ENCODE results near the gene OBSL1. TPM values are rescaled to one million over a fixed set of nuclear protein-coding genes. Genes with fewer than 3 reads are reported as not detected.
A peak's percentile ranks its signal among the peaks of the same experiment; 100 is the strongest.

OBSL1 gene
- total RNA-seq, 3 donors from 2014 or later, result 69.2 to 91.9 (median 73.1) TPM

DNA sequence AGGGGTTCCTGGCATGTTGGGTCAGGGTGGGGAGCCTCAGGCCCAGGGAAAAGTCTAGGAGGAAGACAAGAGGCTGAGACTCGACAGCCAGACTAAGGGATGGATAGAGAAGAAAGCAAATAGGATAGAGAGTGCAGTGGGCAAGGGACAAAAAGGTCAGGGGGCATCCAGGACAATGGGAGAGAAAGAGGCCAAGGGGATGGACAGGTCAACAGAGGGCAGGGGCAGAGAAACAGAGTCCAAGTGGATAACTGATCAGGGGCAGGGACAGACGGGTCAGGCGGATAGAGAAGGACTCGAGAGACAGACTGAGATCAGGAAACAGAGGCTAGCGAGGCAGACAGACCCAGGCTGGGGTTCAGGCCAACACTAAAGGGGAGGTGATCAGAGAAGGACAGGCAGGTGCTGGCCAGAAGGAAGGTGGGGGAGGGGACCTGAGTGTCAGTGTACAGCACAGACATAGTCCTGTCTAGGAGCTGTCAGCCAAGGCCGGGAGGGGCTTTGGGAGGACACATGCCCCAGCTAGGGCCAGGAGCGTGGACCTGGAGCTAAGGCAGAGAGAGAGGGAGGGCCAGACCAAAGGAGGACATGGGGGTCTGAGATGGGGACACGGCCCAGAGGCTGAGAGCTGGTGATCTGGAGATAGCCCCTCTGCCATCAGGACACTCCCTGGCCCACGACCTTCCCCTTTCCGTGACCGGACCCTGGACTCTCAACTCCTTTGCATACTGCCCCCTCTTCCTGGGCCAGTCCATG is 44.8 kb downstream of the OBSL1 start:
- no peak for TF ChIP-seq POLR2AphosphoS5 (IDR thresholded peaks at IDR 0.05)
- TF ChIP-seq, protein P1, sequence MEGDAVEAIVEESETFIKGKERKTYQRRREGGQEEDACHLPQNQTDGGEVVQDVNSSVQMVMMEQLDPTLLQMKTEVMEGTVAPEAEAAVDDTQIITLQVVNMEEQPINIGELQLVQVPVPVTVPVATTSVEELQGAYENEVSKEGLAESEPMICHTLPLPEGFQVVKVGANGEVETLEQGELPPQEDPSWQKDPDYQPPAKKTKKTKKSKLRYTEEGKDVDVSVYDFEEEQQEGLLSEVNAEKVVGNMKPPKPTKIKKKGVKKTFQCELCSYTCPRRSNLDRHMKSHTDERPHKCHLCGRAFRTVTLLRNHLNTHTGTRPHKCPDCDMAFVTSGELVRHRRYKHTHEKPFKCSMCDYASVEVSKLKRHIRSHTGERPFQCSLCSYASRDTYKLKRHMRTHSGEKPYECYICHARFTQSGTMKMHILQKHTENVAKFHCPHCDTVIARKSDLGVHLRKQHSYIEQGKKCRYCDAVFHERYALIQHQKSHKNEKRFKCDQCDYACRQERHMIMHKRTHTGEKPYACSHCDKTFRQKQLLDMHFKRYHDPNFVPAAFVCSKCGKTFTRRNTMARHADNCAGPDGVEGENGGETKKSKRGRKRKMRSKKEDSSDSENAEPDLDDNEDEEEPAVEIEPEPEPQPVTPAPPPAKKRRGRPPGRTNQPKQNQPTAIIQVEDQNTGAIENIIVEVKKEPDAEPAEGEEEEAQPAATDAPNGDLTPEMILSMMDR (IDR thresholded peaks at IDR 0.05), result no peak
- TF ChIP-seq POLR2A (IDR thresholded peaks at IDR 0.05), result no peak
- Histone ChIP-seq H3K36me3 (no peaks in the 10 kb centered on the region), H3K27me3 (peaks cover 2 to 67% of the 10 kb centered on the region in 2 donors), H3K27ac (no peak overlapping the region), H3K4me3 (no peak overlapping the region), H3K4me1 (peaks cover 0 to 8% of the 10 kb centered on the region in 2 donors), H3K9me3 (no peaks in the 10 kb centered on the region)
- no peak for DNase-seq (ENCODE audit: low spot score in 2 of 2)
- intact Hi-C loops (cut with DNase I; ENCODE audit: low total_unique reads), result loop anchor here (10.0 kb wide), 2 partner anchors 52 to 122 kb away; no protein-coding TSS in a partner anchor

DNA sequence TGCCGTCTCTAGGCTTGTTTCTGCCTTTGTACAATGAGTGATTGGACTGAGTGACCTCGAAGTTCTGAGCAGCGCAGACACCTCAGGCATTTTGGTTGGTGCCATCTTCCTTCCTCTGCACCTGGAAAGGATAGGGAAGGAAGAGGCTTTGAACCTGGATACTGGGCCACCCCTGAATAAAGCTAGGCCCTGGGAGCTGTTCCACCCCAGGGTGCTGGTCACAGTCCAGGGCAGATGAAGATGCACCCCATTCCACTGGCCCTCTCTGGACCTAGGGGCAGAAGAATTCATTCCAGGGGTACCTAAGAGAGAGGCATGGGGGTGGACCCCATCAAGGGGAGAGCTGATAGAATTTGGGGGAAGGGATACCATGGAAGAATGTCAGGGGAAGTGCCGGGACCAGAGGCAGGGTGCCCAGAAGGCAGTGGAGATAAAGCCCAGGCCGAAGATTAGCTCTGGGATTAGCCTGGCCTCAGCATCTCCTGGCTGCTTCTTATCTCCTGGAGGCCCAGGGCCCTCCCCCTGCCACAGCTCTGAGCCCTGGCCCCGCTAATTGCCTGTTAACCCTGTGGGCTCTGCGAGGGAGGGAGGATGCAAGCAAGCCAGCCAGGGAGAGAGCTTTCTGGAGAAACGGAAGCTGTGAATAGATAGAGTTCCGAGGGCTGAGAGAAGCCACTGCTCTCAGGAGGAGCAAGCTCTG is 45.7 kb downstream of the OBSL1 start:
- no peak for DNase-seq (ENCODE audit: low spot score in 2 of 2)
- Histone ChIP-seq H3K4me1 (peaks cover 0 to 8% of the 10 kb centered on the region in 2 donors), H3K27ac (no peak overlapping the region), H3K9me3 (no peaks in the 10 kb centered on the region), H3K36me3 (no peaks in the 10 kb centered on the region), H3K4me3 (no peak overlapping the region), H3K27me3 (peaks cover 2 to 64% of the 10 kb centered on the region in 2 donors)
- TF ChIP-seq POLR2A (IDR thresholded peaks at IDR 0.05), result no peak
- TF ChIP-seq, protein P1 (IDR thresholded peaks at IDR 0.05), result no peak
- no peak for TF ChIP-seq POLR2AphosphoS5 (IDR thresholded peaks at IDR 0.05)
- intact Hi-C loops (cut with DNase I; ENCODE audit: low total_unique reads), result loop anchor here (10.0 kb wide), 2 partner anchors 51 to 121 kb away; no protein-coding TSS in a partner anchor

DNA sequence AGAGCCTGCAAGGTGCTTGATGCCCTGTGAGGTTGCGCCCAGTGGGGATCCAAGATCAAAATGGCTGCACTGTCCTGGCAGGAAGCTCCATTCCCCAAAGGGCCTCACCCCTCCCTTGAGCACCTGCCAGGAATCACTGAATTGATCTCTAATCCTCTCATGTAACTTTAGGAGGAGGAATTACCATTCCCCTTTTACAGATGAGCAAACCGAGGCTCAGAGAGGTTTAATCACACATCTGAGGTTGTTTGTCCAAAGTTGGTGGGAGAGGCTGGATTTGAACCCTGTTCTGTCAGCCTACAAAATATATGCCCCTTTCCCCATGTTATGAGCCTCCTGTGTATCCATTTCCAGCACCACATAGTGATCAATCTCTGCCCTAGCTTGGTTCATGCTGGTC is 46.5 kb downstream of the OBSL1 start:
- Histone ChIP-seq H3K36me3 (no peaks in the 10 kb centered on the region), H3K27me3 (peaks cover 2 to 59% of the 10 kb centered on the region in 2 donors), H3K4me3 (no peak overlapping the region), H3K27ac (no peak overlapping the region), H3K4me1 (peaks cover 0 to 8% of the 10 kb centered on the region in 2 donors), H3K9me3 (no peaks in the 10 kb centered on the region)
- no peak for DNase-seq (ENCODE audit: low spot score in 2 of 2)
- TF ChIP-seq POLR2AphosphoS5 (IDR thresholded peaks at IDR 0.05) (no peak), POLR2A (IDR thresholded peaks at IDR 0.05) (no peak)
- TF ChIP-seq, protein P1 (IDR thresholded peaks at IDR 0.05), result no peak
- intact Hi-C loops (cut with DNase I; ENCODE audit: low total_unique reads), result loop anchor here (10.0 kb wide), 2 partner anchors 50 to 120 kb away; no protein-coding TSS in a partner anchor

DNA sequence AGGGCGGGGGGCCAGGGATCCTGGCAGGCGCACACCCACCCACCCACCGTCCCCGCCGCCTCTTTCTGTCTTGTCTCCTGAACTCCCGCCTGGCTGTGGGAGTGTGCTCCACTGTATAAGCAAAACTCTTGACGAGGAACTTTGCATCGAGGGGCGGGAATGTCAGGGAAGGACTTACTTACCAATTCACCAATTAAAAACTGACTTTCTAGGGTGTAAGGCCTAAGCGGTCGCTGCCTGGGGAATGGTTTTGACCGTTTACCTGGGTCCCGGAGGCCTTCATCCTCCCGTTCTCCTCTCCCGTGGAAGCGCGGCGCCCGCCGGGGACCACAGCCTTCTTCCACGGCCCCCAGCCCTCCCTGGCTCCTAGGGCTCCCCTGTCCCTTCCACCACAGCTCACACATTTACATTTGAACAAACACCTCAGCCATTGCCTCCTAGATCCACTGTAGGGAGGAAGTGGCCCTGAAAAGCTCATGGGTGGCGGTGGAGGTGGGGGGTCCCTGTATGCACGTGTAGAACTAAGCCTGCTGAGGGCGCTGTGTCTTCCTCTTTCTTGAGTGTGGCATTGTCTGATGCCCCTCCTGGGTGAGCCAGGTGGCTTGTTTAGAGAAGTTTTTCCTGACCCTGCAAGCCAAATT is 48.2 kb downstream of the OBSL1 start:
- intact Hi-C loops (cut with DNase I; ENCODE audit: low total_unique reads), result loop anchor here (10.0 kb wide), 2 partner anchors 48 to 118 kb away; no protein-coding TSS in a partner anchor
- DNase-seq (ENCODE audit: low spot score in 2 of 2), result no peak
- Histone ChIP-seq H3K27me3 (peaks cover 2 to 45% of the 10 kb centered on the region in 2 donors), H3K4me1 (peaks cover 0 to 8% of the 10 kb centered on the region in 2 donors), H3K27ac (no peak overlapping the region), H3K9me3 (no peaks in the 10 kb centered on the region), H3K4me3 (peak overlapping the region; percentile 12 to 55 (median 40)), H3K36me3 (no peaks in the 10 kb centered on the region)
- TF ChIP-seq POLR2A (IDR thresholded peaks at IDR 0.05), result no peak
- TF ChIP-seq, protein P1 (IDR thresholded peaks at IDR 0.05), result no peak
- TF ChIP-seq POLR2AphosphoS5 (IDR thresholded peaks at IDR 0.05), result no peak
